Measurements from ENCODE around the gene RNU1-3. TPM values are rescaled to one million over a fixed set of nuclear protein-coding genes. Genes with fewer than 3 reads are reported as not detected.

The RNU1-3 gene
- total and polyA plus RNA-seq, 2 of the 13 experiments (the other 11 are each of a cell fraction or from before 2014, with no cell fraction given), result under 0.01 to 11,018 TPM

GRCh38 chr1:16677552-16678431, 11.0 kb upstream of the RNU1-3 start (continued):
- TF ChIP-seq ZFP36 (IDR thresholded peaks at IDR 0.05; ENCODE audit: borderline replicate concordance, low read depth, low read length, partially characterized antibody) (no peak), DDIT3 (CRISPR knock-in tag; IDR thresholded peaks at IDR 0.05) (no peak), ISL2 (CRISPR knock-in tag; IDR thresholded peaks at IDR 0.05) (0 out of 2 replicates have a peak, but pooled peaks have one; percentile 40), TSC22D2 (CRISPR knock-in tag; IDR thresholded peaks at IDR 0.05; ENCODE audit: borderline replicate concordance) (0 out of 2 replicates have a peak, but pooled peaks have one; percentile 53), AGO2 (optimal IDR thresholded peaks at IDR 0.05; ENCODE audit: low read depth, low read length) (no peak), FOXK2 (IDR thresholded peaks at IDR 0.05) (peak; percentile 61), ZNF256 (CRISPR knock-in tag; conservative IDR thresholded peaks at IDR 0.05) (no peak), ELF1 (CRISPR knock-in tag; IDR thresholded peaks at IDR 0.05) (no peak), ZC3H13 (CRISPR knock-in tag; IDR thresholded peaks at IDR 0.05) (no peak), RBM22 (optimal IDR thresholded peaks at IDR 0.05; ENCODE audit: low read length) (peak; percentile 97), THYN1 (CRISPR knock-in tag; IDR thresholded peaks at IDR 0.05; ENCODE audit: borderline replicate concordance, low read depth) (no peak), ZNF367 (CRISPR knock-in tag; IDR thresholded peaks at IDR 0.05; ENCODE audit: borderline replicate concordance) (no peak), CREM (IDR thresholded peaks at IDR 0.05) (peak; percentile 36; the same call in 1 of the 2 replicates), CREM (CRISPR knock-in tag; IDR thresholded peaks at IDR 0.05) (no peak), NKX3-1 (CRISPR knock-in tag; IDR thresholded peaks at IDR 0.05) (peak; percentile 57; the same call in 1 of the 2 replicates), ZSCAN9 (CRISPR knock-in tag; IDR thresholded peaks at IDR 0.05; ENCODE audit: borderline replicate concordance) (peak; percentile 79), YY1 (IDR thresholded peaks at IDR 0.05; ENCODE audit: insufficient read depth, insufficient replicate concordance, low read depth, low read length) (peak; percentile 18), ZNF883 (CRISPR knock-in tag; IDR thresholded peaks at IDR 0.05; ENCODE audit: not compliant biosample characterization) (peak; percentile 36), ATF7-NPFF (CRISPR knock-in tag; IDR thresholded peaks at IDR 0.05; ENCODE audit: low read depth) (no peak), SALL1 (CRISPR knock-in tag; IDR thresholded peaks at IDR 0.05) (0 out of 2 replicates have a peak, but pooled peaks have one; percentile 36), SMC3 (IDR thresholded peaks at IDR 0.05; ENCODE audit: low read length) (peak; percentile 5; the same call in 1 of the 2 replicates)
- TF ChIP-seq, protein P1, sequence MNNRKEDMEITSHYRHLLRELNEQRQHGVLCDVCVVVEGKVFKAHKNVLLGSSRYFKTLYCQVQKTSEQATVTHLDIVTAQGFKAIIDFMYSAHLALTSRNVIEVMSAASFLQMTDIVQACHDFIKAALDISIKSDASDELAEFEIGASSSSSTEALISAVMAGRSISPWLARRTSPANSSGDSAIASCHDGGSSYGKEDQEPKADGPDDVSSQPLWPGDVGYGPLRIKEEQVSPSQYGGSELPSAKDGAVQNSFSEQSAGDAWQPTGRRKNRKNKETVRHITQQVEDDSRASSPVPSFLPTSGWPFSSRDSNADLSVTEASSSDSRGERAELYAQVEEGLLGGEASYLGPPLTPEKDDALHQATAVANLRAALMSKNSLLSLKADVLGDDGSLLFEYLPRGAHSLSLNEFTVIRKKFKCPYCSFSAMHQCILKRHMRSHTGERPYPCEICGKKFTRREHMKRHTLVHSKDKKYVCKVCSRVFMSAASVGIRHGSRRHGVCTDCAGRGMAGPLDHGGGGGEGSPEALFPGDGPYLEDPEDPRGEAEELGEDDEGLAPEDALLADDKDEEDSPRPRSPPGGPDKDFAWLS (CRISPR knock-in tag; IDR thresholded peaks at IDR 0.05; ENCODE audit: borderline replicate concordance), result no peak
- TF ChIP-seq, protein P2, sequence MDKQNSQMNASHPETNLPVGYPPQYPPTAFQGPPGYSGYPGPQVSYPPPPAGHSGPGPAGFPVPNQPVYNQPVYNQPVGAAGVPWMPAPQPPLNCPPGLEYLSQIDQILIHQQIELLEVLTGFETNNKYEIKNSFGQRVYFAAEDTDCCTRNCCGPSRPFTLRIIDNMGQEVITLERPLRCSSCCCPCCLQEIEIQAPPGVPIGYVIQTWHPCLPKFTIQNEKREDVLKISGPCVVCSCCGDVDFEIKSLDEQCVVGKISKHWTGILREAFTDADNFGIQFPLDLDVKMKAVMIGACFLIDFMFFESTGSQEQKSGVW (CRISPR knock-in tag; IDR thresholded peaks at IDR 0.05; ENCODE audit: borderline replicate concordance), result no peak

Measured in HepG2 (cell line).